Astrocyte (in vitro differentiated cells and primary cell): ENCODE results near the gene PTPRD. TPM values are rescaled to one million over a fixed set of nuclear protein-coding genes. Genes with fewer than 3 reads are reported as not detected.

Experiments used
- DNase-seq: peaks from one replicate; pipeline ENCODE4 v3.0.0-alpha.2; 2010; ENCODE audit warnings: low read depth
- FAIRE-seq: peaks from 2 replicates; lab custom pipeline; 2011; peaks lifted over from hg19 to GRCh38; lab: Jason Lieb, UNC
- H2AFZ ChIP-seq: 2 replicates; pipeline ENCODE4 v1.6.0; 2012; ENCODE audit warnings: low read depth, low read length, inconsistent platforms
- H3K27ac ChIP-seq: 2 replicates; pipeline ENCODE4 v1.5.1; 2011; ENCODE audit warnings: low read depth, low read length, inconsistent platforms
- H3K27me3 ChIP-seq: 2 replicates; pipeline ENCODE4 v1.6.0; 2011; ENCODE audit warnings: low read length, inconsistent platforms; ENCODE audit not compliant: insufficient read depth
- H3K36me3 ChIP-seq: 2 replicates; pipeline ENCODE4 v1.5.1; 2011; ENCODE audit warnings: low read length, inconsistent platforms; ENCODE audit not compliant: insufficient read depth
- H3K4me1 ChIP-seq: 2 replicates; pipeline ENCODE4 v1.5.1; 2011; ENCODE audit warnings: low read length, inconsistent platforms; ENCODE audit not compliant: insufficient read depth
- H3K4me2 ChIP-seq: 2 replicates; pipeline ENCODE4 v1.6.0; 2012; ENCODE audit warnings: low read length, inconsistent platforms
- H3K4me3 ChIP-seq: 2 replicates; pipeline ENCODE4 v1.5.1; 2011; ENCODE audit warnings: low read depth, mild to moderate bottlenecking, low read length, inconsistent platforms; ENCODE audit not compliant: insufficient read depth
- H3K79me2 ChIP-seq: 2 replicates; pipeline ENCODE4 v1.6.0; 2012; ENCODE audit warnings: mild to moderate bottlenecking, low read length, inconsistent platforms; ENCODE audit not compliant: insufficient read depth
- H3K9ac ChIP-seq: 2 replicates; pipeline ENCODE4 v1.6.0; 2012; ENCODE audit warnings: mild to moderate bottlenecking, low read length, inconsistent platforms
- H3K9me3 ChIP-seq: 2 replicates; pipeline ENCODE4 v1.5.1; 2012; ENCODE audit warnings: low read depth, mild to moderate bottlenecking, low read length, inconsistent platforms; ENCODE audit not compliant: insufficient read depth
- H4K20me1 ChIP-seq: 2 replicates; pipeline ENCODE4 v1.6.0; 2012; ENCODE audit warnings: low read length, inconsistent platforms; ENCODE audit not compliant: insufficient read depth
- H3K27ac Mint-ChIP-seq: one replicate; pipeline ENCODE4 v1.8.0; 2021; ENCODE audit warnings: mild to moderate bottlenecking, mixed read lengths; ENCODE audit not compliant: unreplicated experiment
- H3K27me3 Mint-ChIP-seq: one replicate; pipeline ENCODE4 v1.8.0; 2021; ENCODE audit warnings: low read depth, mixed read lengths; ENCODE audit not compliant: unreplicated experiment
- H3K36me3 Mint-ChIP-seq: one replicate; pipeline ENCODE4 v1.8.0; 2021; ENCODE audit warnings: low read depth, mixed read lengths; ENCODE audit not compliant: unreplicated experiment
- H3K4me1 Mint-ChIP-seq: one replicate; pipeline ENCODE4 v1.8.0; 2021; ENCODE audit warnings: low read depth, mixed read lengths; ENCODE audit not compliant: unreplicated experiment
- H3K4me3 Mint-ChIP-seq: one replicate; pipeline ENCODE4 v1.8.0; 2021; ENCODE audit warnings: mild to moderate bottlenecking, moderate library complexity, mixed read lengths; ENCODE audit not compliant: unreplicated experiment
- H3K9me3 Mint-ChIP-seq: one replicate; pipeline ENCODE4 v1.8.0; 2021; ENCODE audit warnings: mild to moderate bottlenecking, mixed read lengths; ENCODE audit not compliant: unreplicated experiment
- CTCF ChIP-seq: IDR thresholded peaks from 2 replicates; pipeline ENCODE4 v1.5.1; 2011; ENCODE audit warnings: low read depth, mild to moderate bottlenecking, inconsistent platforms, low read length, moderate library complexity; ENCODE audit not compliant: insufficient read depth
- EZH2 ChIP-seq: IDR thresholded peaks from 2 replicates; pipeline ENCODE4 v1.6.1; 2012; ENCODE audit warnings: mild to moderate bottlenecking, low read length, inconsistent platforms; ENCODE audit not compliant: insufficient read depth
- total RNA-seq: library from RNA; stranded (reverse); gene quantifications from 2 replicates; pipeline ENCODE4 v1.2.1, GENCODE V29; 2021

PTPRD gene
- total RNA-seq, 1 donor from 2014 or later, result 88.1 TPM

GRCh38 chr9:9557804-9558334 is 1054.9 kb downstream of the PTPRD start:
- Histone ChIP-seq H3K27ac (no peak overlapping the region), H3K9me3 (no peaks in the 10 kb centered on the region), H2AFZ (no peak overlapping the region), H3K36me3 (no peaks in the 10 kb centered on the region), H3K27me3 (no peaks in the 10 kb centered on the region), H3K4me2 (no peak overlapping the region), H4K20me1 (no peaks in the 10 kb centered on the region), H3K79me2 (no peaks in the 10 kb centered on the region), H3K4me1 (no peaks in the 10 kb centered on the region), H3K9ac (no peak overlapping the region), H3K4me3 (no peak overlapping the region)
- H3K4me1 Mint-ChIP-seq, result no peaks in the 10 kb centered on the region
- no peak overlapping the region for H3K27ac Mint-ChIP-seq
- no peaks in the 10 kb centered on the region for H3K9me3 Mint-ChIP-seq
- no peak overlapping the region for H3K4me3 Mint-ChIP-seq
- no peaks in the 10 kb centered on the region for H3K36me3 Mint-ChIP-seq
- FAIRE-seq (no peak), DNase-seq (no peak)
- no peaks in the 10 kb centered on the region for H3K27me3 Mint-ChIP-seq
- TF ChIP-seq EZH2 (no peak), CTCF (no peak)

- TF ChIP-seq CTCF (no peak), EZH2 (no peak)
- Mint-ChIP-seq H3K4me3 (no peak overlapping the region), H3K36me3 (no peaks in the 10 kb centered on the region), H3K27me3 (no peaks in the 10 kb centered on the region), H3K27ac (no peak overlapping the region), H3K4me1 (no peaks in the 10 kb centered on the region), H3K9me3 (no peaks in the 10 kb centered on the region)
- Histone ChIP-seq H3K27ac (no peak overlapping the region), H3K4me1 (no peaks in the 10 kb centered on the region), H3K79me2 (no peaks in the 10 kb centered on the region), H3K9me3 (no peaks in the 10 kb centered on the region), H3K9ac (no peak overlapping the region), H3K4me2 (no peak overlapping the region), H3K4me3 (no peak overlapping the region), H2AFZ (no peak overlapping the region), H4K20me1 (no peaks in the 10 kb centered on the region), H3K36me3 (no peaks in the 10 kb centered on the region), H3K27me3 (no peaks in the 10 kb centered on the region)
- DNase-seq, result no peak
- no peak for FAIRE-seq
Measured at GRCh38 chr9:9556865-9557803, 1055.7 kb downstream of the PTPRD start.

- H3K9me3 Mint-ChIP-seq, result no peaks in the 10 kb centered on the region
Measured at GRCh38 chr9:9552665-9553064, 1060.1 kb downstream of the PTPRD start.

More at GRCh38 chr9:9552665-9553064, 1060.1 kb downstream of the PTPRD start:
- no peaks in the 10 kb centered on the region for H3K36me3 Mint-ChIP-seq
- Histone ChIP-seq H3K9ac (no peak overlapping the region), H3K27me3 (no peaks in the 10 kb centered on the region), H3K9me3 (no peaks in the 10 kb centered on the region), H3K4me2 (no peak overlapping the region), H3K27ac (no peak overlapping the region), H4K20me1 (no peaks in the 10 kb centered on the region), H2AFZ (no peak overlapping the region), H3K4me1 (no peaks in the 10 kb centered on the region), H3K4me3 (no peak overlapping the region), H3K79me2 (no peaks in the 10 kb centered on the region), H3K36me3 (no peaks in the 10 kb centered on the region)
- H3K27ac Mint-ChIP-seq, result no peak overlapping the region
- no peaks in the 10 kb centered on the region for H3K4me1 Mint-ChIP-seq
- H3K27me3 Mint-ChIP-seq, result no peaks in the 10 kb centered on the region
- FAIRE-seq, result no peak
- DNase-seq, result no peak
- TF ChIP-seq CTCF (no peak), EZH2 (no peak)
- H3K4me3 Mint-ChIP-seq, result no peak overlapping the region
